AG08396 (cell line): ENCODE data around the gene UCN.
A peak's percentile ranks its signal among the peaks of the same experiment; 100 is the strongest.
"Not testable (repeated sequence)": the region's sequence is repeated elsewhere in the genome, so short reads cannot be mapped to it uniquely, and the experiment has no call there.

Experiments
- DNase-seq: peaks from one replicate; pipeline ENCODE4 v3.0.0; 2012; ENCODE audit warnings: low spot score, mixed read lengths

UCN gene

DNA sequence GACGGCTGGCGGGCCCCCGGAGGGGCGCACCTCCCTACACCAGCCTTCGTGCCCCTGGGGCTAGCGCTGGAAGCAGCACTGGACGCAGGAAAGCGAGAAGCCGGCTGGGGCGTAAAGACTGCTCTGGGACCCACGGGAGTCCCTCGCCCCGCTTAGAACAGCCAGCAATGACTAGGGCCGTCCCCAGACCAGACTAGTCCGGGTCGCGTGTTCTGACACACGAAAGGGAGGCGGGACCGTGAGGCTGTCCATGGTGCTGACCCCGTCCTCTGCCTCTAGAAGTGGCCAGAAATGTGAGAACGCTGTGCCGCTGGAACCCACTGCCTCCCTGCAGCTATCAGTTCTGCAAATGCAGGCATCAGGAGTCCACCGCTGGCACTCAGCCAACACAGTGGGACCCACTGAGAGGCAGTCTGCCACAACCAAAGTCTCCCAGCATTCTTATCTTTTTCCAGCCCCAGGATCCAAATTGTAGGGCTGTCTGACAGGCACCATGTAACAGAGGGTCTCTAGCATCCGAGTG is at the start of gene UCN:
Gene UCN (minus strand): TSS at position 87 of the 523 bp plus-strand sequence. CDS start 550 bp downstream, outside the sequence.
- DNase-seq: peak; percentile 62

GRCh38 chr2:27356382-27357181 is 48.3 kb upstream of the UCN start, which contains the start of gene GTF3C2:
GTF3C2 (minus strand) TSS chr2:27356764; CDS start chr2:27343554, 13,210 bp downstream.
- peak; percentile 94 for DNase-seq

DNA sequence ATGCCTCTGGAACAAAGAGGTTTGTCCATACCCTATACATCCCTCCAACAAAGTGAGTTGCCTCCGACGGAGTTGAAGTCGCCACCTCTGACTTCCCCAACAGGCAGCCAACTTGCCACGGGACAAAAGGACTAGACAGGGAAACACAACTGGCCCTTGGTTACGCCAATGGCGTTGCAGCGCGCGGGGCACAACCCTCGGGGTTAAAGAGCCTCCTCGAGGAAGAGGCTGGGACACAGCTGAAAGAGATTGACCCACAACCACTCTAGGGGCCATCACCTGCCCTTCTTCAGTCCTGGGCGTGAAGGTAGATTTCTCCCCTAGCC is 47.8 kb upstream of the UCN start:
- peak; percentile 53 for DNase-seq

- DNase-seq: no peak
Observed at GRCh38 chr2:27354597-27354927, 46.3 kb upstream of the UCN start.

DNA sequence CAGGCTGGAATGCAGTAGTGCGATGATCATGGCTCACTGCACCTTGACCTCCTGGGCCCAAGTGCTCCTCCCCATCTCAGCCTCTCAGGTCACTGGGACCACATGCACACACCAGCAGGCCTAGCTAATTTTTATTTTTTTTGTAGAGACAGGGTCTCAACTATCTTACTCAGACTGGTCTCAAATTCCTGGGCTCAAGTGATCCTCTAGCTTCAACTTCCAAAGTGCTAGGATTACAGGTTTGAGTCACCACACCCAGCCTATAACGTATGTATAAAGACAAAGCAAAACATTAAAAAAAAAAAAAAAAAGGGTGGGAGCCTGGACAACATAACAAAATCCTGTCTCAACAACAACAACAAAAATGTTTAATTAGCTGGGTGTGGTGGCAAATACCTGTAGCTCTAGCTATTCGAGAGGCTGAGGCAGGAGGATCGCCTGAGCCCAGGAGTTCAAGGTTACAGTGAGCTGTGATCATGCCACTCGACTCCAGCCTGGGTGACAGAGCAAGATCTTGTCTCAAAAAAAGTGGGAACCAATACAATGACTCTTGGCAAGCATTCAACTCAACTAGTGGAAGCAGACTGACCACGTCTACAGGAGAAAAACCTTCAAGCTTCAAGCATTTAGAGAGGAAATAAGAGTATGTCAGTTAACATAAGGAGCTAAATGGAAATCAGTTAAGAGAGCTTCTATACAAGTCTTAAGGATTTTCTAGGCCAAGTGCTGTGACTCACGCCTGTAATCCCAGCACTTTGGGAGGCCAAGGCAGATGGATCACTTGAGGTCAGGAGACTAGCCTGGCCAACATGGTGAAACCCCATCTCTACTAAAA is 45.7 kb upstream of the UCN start:
- no peak for DNase-seq

GRCh38 chr2:27353386-27353761 is 45.1 kb upstream of the UCN start:
- not testable (repeated sequence) for DNase-seq

- DNase-seq: no peak
Observed at GRCh38 chr2:27351802-27352598, 43.8 kb upstream of the UCN start.

DNA sequence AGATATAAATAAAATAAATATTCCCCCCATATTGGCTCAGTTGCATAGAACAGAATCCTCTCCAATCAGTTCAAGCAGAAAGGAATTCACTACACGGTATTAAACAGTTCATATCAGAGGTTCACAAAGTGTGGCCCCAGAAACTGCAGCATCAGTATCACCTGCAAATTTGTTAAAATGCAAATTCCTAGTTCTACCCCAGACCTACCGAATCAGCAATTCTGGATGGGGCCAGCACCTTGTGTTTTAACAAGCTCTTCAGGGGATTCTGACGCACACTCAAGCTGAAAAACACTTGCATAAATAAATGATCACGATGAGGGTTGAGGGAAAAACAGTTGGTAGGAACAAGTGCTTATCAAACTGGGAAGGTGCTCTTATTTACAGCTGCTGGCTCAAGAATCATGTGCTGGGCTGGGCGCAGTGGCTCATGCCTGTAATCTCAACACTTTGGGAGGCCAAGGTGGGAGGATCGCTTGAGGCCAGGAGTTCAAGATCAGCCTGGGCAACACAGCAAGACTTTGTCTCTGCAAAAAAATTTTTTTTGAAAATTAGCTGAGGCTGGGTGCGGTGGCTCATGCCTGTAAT is 42.0 kb upstream of the UCN start:
- DNase-seq: no peak

DNA sequence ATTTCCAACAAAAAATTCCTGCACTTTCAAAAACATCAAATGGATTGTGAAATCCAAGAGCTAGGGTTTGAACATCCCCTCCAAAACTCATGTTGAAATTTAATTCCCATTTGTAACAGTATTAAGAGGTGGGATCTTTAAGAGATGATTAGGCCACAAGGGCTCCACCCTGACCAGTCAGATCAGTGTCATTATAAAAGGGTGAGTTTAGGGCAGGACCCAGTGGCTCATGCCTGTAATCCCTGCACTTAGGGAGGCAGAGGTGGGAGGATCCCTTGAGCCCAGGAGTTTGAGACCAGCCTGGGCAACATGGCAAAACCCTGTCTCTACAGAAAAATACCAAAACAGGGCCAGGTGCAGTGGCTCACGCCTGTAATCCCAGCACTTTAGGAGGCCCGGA is 39.4 kb upstream of the UCN start:
- DNase-seq: no peak

DNA sequence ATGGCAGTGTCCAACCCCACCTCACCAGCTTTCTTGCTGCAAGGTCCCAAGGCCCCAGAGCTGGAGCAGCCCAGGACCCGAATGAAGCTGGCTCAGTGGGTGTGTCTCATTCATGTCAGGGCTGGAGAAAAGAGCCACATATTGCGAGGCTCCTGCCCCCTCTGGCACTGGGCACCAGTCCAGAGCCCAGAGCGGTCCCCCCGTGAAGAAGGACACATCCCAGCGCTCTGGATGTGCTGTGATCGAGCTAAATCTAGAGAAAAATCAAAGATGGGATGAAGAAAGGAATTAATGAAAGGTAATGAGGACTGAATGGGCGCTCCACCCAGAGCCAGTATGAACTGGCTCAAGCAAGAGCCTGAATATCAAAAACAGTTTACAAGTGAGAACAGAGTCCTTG is 27.9 kb upstream of the UCN start:
- no peak for DNase-seq

DNA sequence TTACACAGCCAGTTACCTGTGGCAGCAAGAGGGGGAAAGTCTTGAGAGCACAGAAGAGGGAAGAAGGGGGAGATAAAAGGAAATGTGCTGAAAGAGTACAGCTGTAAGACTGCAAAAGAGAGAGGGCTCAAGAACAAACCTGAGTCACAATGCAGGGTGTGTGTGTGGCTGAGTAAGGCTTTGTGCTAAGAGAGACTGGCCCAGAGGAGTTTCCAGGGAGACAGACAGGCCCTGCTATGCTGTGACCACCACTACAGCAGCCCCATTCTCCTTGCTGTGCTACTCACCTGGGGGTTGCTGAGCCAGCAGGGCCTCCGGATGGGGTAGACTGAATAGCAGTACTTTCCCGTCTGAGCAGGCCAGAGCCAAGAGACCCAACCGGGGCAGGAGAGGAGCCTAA is 27.1 kb upstream of the UCN start:
- no peak for DNase-seq

DNA sequence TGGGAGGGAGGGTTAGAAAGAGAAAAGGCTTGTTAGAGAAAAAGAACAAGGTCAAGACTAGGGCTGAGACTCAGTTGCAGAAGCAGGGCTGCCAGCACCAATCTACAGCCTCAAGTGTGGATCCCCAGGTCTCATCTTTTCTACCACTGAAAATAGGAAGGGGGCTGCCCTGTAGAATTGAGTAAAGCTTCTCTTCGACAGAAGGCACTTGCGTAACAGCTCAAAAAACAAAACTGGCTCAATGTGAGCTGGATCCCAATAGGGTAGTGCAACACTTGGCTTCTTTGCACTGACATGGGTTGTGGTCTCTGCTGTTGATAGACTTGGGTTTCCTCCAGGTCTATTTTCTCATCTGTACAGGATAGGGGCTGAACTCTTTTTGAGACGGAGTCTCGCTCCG is 16.5 kb upstream of the UCN start:
- DNase-seq: no peak

DNA sequence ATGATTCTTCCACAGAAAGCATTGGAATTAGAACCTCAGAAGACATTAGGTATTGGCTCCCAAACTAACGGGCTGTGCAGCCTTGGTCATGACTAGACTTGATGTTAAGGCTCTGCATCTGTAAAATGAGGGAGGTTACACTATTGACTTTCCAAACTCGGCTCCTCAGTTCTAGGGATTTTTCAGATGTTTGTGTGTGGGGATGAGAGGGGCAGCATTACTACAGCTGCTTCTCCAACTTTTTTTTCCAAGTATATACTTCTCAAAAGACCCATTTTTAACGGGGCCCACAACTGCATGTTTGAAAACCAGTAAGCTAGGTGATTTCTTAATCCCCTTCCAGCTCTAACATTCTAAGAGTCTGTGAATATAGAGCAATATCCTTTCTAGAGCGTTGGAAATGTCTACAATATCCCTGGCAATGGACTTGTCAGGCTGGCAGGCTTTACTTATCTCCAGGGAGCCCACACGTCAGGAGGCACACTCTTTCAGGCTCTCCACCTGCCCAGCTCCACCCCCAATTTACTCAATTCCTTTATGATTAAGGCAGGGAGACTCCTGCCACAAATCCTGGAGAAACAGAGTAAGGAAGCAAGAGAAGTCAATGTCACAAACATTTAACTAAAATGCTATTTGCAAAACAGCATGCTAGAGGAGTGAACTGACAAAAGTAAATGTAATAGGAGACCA is 15.5 kb upstream of the UCN start:
- DNase-seq: no peak

DNA sequence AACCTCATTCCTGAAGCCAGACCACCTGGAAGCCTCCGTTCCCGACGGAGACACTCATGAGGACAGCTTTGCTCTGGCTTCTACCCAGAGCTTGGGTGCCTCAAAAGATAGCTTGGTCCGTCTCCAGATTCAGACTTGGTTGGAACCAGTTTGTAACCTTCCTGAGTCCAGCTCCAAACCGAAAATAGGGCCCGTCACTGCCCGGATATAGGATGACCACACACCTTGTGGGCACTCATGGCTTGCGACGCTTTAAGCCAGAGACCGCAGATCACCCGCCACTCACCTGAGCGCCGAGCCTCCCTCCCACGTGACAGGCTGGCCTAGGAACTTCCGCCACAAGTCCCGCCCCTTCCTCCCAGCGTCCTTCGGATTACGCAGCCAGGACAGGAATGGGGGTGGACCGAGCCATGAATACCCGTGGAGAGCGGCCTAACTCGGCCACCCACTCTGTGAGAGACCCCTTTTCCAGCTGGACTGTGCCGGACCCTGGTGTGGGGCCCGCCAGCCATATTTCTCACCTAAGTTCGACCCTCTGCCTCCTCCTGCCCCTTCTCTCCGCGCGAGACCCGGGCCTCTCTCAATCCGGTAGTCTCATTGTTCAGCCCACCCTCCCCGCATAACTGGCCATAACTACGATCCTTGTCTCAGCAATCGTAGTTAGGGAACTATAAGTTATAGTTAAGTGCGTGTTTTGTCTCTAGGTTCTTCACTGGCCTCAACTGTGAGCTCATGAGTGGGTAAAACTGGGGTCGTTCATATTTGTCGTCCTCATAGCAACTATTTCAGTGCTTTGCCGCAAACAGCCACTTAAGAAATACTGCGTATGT is 14.7 kb upstream of the UCN start, which contains the start of gene MPV17:
Gene MPV17 (minus strand): TSS at position 332 of the 830 bp plus-strand sequence. CDS start 580 bp downstream, outside the sequence.
- DNase-seq: peak; percentile 95

DNA sequence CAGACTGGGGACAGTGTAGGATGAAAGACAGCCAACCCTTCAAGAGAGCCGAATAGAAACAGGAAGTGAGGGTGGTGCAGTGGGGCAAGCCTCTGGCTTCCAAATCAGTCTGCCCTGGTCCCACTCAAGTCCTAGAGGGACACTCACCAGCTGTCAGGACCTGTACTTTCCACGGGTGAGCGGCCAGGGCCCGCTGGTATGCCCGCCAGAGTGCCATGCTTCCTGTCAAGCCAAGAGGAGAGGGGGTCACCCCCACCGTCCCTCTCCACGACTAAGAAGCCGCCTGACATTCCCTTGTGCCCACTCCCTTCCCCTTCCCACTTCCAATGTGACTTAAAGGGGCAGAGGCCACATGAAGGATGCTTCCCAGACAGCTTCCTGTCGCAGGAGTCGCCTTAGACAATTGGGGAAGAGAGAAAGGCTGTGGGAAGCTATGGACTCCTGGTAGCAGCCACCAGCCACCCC is 14.1 kb upstream of the UCN start:
- no peak for DNase-seq

DNA sequence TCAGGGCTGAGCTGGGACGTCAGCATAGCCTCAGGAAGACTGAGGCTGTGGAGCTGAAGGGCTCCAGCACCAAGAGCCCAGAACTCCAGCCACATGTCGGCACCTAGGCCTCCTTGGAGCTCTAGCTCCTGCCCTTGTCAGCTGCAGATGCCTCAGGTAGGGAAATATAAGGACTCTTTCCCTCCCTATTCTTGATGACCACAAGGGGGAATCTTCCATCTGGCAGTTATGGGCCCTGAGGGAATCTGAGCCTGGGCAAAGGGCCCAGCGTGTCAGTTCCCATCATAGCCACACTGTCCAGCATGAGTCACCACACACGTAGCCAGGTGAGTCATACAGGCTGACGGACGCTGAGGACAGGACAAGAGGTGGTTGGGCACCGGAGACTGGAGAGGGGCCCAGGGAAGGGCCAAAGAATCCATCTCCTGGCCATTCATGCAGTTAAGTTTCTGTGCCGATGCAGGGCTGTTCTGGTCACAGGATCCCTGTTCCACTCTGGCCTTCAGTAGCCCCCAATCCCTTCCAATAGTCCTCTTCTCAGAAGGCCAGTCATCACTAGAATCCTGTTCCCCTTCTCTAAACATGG is 12.8 kb upstream of the UCN start:
- DNase-seq: peak; percentile 93

DNA sequence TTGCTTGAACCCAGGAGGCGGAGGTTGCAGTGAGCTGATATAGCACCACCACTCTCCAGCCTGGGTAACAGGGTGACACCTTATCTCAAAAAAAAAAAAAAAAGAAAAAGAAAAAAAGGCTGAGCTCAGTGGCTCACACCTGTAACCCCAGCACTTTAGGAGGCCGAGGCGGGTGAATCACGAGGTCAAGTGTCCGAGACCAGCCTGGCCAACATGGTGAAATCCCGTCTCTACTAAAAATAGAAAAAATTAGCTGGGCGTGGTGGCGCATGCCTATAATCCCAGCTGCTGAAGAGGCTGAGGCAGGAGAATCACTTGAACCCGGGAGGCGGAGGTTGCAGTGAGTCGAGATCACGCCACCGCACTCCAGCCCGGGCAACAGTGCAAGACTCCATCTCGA is 11.6 kb upstream of the UCN start:
- DNase-seq: not testable (repeated sequence)

GRCh38 chr2:27316655-27317412 is 8.6 kb upstream of the UCN start:
- DNase-seq: no peak

DNA sequence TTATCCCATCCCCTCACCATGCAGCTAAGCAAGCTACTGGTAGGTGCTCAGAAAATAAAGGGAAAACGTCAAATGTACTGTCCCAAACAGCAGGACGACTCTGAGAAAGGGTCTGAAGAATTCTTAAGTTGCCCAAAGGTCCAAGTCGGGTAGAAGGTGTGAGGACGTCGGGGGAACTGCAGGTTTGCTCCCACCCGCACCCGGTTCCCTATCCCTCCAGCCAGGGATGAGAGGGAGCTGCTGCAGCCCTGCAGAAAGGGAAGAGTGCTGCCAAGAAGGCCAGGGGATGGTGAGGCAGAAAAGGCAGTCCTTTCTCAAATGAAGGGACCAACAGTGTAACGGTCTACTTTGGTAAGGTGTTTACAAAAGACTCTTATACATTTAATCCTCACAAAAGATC is 6.9 kb upstream of the UCN start:
- no peak for DNase-seq
